AG09319 (cell line): Measurements from ENCODE around the gene USP49.

ENCODE experiments used
- DNase-seq: peaks from one replicate; pipeline ENCODE4 v3.0.0-alpha.2; 2010; ENCODE audit warnings: low read depth; ENCODE audit errors: extremely low read depth
- TF ChIP-seq, protein P1 (sequence below): IDR thresholded peaks from 2 replicates; pipeline ENCODE4 v1.5.1; 2011; ENCODE audit warnings: low read depth, mild to moderate bottlenecking, inconsistent platforms, low read length, moderate library complexity

Gene USP49

DNA sequence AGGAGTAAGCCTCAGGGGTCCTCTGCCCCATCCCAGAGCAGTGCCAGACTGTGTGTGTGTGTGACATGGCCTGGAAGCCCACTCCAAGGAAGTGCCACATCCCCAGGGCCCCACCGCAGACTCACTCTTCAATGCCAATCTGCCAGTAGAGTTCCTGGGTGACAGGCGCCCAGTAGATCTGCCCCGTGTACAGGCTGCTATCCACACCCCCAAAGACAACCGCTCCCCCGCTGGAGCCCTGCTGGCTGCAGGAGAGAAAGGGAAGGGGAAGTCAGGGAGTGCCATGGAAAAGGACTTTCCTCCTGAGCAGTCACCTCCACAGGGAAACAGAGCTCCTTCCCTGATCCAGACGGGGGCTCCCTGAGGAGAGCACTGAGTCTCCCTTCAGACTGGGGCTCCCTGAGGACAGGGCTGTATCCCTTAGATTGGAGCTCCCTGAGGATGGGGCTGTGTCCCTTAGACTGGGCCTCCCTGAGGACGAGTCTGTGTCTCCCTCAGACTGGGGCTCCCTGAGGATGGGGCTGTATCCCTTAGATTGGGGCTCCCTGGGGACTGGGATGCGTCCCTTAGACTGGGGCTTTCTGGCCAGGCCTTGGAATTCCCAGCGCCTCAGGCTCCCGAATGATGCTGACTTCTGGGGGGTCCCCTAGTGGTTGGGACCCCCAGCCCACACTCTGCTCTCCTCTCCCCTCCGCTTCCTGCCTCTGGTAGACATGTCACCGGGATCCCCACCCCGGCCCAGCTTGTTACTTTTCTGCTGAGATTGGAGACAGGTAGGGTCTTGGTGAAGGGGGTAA lies 154.6 kb downstream of the USP49 start:
- DNase-seq: no peak
- TF ChIP-seq, protein P1, sequence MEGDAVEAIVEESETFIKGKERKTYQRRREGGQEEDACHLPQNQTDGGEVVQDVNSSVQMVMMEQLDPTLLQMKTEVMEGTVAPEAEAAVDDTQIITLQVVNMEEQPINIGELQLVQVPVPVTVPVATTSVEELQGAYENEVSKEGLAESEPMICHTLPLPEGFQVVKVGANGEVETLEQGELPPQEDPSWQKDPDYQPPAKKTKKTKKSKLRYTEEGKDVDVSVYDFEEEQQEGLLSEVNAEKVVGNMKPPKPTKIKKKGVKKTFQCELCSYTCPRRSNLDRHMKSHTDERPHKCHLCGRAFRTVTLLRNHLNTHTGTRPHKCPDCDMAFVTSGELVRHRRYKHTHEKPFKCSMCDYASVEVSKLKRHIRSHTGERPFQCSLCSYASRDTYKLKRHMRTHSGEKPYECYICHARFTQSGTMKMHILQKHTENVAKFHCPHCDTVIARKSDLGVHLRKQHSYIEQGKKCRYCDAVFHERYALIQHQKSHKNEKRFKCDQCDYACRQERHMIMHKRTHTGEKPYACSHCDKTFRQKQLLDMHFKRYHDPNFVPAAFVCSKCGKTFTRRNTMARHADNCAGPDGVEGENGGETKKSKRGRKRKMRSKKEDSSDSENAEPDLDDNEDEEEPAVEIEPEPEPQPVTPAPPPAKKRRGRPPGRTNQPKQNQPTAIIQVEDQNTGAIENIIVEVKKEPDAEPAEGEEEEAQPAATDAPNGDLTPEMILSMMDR: no peak
